HG03066 (cell line): Measurements from ENCODE around the gene SLC24A3.

Experiments used
- ATAC-seq: cut with Tn5 transposase; IDR thresholded peaks from one replicate; pipeline ENCODE4 v1.9.1; 2021; ENCODE audit warnings: low read depth; ENCODE audit not compliant: unreplicated experiment

SLC24A3 gene

DNA sequence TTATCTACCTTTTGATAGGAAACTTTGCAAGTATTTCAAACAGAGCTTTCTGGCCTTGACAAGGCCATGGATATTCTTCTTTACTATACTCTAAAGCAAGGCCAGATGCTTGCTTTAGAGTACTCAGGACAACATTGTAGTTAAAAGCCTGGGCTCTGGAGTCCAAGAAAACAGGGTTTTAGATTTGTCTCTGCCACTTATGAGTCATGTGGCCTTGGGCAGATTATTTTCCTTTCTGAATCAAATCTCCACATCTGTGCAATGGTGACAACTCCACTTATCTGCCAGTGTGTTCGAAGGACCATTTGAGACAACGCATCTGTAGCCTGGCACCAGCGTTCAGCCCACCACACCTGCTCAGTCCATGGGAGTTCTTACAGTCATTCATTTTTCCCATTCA is 279.7 kb downstream of the SLC24A3 start:
- ATAC-seq: no peak

DNA sequence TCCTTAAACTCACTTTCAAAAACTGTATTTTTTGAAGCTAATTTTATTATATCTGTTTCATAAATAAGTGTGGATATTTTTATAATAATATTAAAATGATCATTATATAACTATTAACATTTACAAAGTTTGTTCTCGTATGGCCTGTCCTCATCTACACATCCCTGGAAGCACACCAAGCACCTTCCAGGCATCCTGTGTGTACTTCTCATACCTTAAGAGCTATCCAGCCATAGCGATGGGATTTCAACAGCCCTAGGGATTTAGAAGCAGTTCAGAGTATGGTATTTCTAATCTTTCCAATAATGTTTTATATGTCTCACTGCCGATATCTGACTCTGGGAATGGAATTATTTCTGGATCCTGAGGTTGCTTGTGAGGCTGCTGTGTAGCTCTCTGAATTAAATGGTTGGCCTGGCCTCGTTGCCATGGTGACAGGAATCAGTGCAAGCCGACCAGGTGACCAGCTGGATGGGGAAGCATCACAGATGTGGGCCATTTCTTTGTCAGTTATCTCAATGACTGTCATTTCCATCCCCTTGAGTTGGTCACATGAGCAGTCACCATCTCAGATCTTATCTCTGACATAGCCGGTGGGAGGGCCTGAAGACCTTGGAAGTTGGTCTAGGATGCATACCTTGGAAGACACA is 280.4 kb downstream of the SLC24A3 start:
- ATAC-seq: no peak

DNA sequence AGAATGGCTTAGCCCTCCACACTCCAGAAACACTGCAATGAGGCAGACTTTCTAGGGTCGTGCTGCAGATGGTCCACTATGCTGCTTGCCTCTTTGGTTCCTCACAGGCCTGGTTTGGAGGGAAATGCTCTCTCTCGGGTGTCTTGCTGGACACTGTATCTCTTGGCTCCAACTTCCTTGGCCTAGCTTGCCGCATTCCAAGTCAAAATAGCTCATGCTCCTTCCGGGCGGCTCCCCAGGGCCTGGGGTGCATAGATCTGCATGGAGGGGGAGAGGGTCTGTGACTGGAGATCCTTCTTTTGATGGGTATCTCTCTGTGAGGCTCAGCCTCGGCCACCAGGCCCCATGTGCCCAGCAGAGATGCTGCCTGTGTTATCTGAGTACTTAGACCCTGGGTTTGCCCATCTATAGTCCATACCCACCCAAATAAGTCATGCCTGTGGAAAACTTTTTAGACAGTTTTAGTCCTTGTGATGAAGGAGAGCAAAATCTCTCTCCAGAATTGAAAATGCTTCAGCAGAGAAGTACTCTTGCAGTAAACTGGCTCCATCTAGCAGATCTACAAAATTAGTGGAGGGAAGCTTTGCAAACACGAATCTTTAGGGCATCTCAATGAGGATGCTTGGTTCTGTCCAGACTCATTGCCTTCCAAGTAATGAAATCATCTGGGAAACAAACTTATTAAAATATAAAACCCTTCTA is 281.5 kb downstream of the SLC24A3 start:
- no peak for ATAC-seq

DNA sequence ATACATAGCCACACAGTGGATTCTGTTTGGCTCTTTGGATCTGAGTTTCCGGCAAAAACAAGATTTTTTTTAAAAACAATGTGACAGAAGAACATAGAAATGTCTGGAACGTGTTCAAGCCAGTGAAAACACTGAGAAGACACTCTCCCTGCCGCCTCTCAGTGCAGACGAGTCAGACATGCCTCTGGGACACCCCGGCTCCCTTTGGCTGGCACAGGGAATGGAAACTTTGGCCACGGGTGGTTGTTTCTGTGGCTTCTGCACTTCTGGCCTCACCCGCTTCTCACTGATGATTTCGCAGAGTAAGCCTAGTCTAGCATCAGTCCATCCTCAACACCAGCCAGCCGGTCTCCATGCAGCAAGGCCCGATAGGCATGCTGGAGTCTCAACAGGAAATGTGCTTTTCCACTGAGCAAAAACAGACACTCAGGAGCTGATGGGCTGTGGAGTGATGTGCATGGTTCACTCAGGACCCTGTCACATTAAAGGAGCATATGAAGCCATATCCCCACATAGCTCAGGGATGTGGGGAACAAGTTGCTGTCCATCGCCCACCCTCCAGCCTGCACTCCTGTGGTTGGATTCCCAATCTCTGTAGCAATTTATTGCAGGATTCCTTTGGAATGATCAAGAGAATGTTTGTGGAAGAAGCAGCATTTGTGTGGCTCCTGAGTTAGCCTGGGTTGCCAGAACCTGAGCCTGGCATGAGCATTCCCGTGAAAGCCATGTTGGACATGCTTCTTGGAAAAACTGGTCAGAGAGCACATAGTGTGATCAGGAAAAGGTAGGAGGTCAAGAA is 283.7 kb downstream of the SLC24A3 start:
- ATAC-seq: no peak

DNA sequence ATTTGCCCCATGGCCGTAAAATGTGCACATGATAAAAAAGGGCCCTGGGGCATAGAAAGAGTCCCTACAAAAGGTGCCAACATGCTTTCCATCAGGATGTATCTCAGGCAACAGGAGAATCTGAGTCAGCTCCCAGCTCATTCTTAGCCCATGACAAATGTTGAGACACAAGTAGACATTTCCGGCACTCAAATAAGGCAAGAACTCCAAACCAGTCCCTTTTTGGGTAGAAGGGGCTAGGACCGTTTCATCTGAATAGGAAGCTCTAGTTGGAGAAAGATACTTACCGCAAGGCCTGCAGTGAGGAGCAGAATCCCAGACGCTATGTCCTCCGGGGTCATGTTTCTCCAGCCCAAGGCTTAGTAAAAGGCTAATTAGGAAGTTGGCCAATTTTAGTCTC is 284.6 kb downstream of the SLC24A3 start:
- ATAC-seq: no peak

DNA sequence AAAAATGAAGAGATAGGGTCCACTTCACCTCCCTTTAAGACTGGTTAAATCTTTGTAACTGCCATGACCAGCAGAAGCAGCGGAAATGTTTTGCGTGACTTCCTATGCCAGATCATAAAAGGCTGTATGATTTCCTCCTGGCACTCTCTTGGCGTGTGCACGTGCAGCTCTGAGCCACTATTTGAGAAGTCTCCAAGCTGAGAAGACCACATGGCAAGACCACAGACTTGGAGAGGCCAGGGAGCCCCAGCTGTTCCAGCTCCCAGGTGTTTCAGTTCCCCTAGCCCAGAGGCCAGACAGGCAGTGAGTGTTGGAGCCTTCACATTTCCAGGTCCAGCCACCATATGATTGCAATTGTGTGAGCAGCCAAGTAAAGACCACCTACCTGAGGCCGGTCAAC is 286.3 kb downstream of the SLC24A3 start:
- ATAC-seq: no peak

DNA sequence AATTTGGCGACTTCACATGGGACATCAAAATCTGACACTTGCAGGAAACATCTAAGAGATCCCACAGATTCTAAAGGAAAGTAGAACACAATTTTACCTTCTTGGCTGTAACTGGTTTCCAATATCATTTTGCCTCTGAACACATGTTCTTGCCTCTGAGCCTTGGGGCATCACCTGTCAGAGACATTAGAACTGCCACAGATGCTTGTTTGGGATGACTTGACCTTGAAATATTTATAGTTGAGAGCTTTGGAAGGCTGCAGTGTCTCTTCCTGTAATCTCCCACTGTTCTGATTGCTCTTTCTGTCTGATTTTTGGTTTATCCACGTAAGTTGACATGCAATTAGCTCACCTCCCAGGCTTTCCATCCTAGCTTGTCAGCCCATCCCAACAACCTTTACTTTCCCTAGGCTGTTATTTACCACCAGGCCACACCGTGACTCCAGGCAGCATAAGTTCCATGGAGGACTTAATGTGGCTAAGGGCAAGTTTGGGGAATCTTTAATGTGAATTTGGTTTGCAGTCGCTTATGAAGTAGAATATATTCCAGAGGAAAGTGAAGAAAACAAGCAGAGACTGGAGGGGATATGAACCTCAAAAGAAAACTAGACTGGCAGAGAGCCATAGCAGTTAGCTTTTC is 289.2 kb downstream of the SLC24A3 start:
- ATAC-seq: no peak

DNA sequence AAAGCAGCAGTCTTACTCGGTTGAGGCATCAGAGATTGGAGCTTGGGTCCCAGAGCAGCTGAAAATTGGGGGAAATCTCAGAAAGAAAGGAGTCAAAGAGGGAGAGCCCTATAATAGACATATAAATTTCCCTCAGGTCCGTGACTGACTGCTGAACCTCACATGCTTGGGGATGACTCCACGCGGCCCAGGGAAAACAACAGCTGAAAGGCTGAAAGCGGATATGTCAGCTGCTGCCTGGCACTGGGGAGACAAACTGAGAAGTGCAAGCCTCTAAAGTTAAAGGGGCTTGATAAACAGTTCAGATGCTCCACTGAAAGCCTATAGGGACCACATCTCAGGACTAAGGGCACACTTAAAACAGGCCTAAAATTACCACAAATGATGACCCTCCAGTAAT is 289.7 kb downstream of the SLC24A3 start:
- ATAC-seq: no peak

DNA sequence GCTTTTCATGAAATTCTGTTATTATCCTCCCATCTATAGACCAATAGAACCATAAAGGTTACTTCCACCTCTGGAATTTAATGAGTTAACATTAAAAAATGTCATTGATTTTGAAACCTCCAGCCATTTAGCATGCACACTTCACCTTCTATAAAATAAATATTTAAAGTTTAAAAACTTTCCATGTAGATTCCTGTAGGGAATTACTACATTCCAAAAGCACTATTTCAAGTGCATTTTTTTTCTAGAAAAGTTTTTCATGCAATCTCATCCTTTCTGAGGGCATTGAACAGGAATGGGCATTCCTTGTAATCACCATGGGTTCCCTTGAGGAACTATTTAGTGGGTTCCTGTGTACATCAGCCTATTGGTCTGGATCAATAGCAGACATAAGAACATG is 291.8 kb downstream of the SLC24A3 start:
- no peak for ATAC-seq

DNA sequence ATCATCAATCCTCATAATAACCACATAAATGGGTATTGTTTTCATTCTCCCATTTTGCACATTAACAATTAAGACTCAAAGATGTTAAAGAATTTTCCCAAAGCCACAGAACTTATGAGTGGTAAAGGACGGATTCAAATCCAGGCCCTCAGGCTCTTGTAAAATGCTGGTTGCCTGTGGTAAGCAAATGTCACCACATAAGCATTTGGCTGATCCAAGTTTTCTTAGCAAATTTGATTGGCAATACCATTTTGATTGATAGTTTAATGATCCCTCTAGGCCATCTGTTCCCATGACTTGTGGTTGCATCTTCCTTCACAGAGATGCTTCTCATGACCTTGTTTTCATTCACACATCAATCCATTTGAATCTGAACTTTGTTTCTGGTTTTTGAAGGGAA is 293.6 kb downstream of the SLC24A3 start:
- ATAC-seq: no peak

DNA sequence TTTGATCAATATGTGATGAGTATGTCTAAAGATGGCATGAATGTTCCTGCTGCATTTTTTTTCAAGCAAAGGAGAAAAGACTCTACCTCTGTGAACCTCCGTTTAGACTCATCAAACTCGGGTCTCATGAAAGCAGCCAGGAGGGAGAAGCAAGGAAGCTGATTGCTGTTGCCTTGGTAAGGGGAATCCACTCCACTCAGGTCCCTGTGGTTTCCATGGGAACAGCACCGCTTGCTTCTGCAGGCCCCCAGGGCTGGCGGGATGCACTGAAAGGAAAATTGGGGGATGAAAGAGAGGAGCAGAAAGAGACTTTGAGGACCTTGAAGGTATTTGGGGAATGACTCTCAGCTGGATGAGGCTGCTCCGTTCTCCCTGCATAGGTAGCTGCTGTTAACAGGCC is 296.0 kb downstream of the SLC24A3 start:
- no peak for ATAC-seq

DNA sequence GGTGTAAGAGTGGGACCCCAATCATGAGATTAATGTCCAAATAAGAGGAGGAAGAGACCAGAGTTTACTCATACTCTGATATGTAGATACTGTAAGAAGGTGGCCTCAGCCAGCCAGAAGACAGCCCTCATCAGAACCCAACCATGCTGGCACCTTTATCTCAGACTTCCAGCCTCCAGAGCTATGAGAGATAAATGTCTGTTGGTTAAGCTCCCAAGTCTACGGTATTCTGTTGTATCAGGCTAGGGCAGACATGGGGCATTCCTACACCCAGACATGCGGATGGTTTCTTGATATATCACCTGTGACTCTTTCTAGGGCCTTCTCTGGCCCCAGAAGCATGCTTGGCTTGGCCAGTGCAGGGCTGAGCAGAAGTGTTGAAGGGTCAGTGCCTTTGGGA is 298.2 kb downstream of the SLC24A3 start:
- ATAC-seq: no peak

DNA sequence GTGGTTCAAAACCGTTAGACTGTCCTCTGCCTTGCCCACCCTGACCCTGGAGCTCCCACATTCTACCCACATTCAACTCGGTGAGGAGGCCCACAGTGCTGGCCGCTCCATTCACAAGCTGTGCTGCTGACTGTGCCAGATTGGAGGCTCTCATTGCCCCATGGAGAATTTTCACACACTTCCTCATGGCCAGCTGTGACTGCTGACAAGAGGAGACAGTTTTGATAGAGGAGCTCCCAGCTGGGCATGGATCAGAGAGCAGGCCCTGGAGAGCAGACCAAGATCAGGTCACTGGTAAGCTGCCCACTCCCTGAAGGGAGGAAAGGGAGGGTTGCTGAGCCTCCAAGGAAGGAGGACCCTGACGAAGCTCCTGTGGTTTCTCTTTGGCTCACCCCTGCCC is 299.5 kb downstream of the SLC24A3 start:
- ATAC-seq: no peak

DNA sequence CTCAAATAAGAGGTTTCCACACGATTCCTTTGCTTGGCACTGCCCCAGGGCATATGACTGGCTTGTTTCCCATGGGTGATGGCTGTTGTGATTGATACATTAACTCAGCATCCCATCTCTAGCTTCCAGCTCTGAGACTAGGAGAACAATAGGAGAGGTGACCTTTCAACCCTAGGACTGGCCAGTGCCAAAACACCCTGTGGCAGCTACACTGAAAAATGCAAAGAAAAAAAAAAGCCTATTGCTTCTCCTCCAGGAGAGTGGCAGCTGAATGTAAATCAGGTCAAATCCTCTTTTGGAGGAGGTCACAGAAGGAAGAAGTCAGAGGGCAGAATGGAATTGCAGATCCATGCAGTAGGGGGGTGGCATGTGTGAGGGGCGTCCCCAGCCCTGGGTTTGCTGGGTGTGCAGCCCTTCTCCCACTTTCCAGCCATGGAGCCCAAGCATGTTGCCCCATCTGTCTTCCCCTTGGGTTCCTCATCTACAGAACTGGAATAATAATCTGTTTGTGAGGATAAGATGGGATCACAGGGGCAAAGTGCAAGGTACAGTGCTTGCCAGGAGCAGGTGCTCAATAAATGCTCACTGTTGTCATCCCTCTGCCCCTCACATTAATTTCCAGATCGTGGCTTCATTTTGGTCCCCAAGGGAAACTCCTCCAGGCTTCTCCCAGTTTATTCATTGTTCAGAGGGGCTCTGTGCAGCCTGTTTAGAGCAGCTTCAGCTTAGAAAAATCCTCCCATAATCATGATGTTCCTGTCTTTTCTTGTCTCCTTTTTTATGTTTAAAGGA is 300.6 kb downstream of the SLC24A3 start:
- no peak for ATAC-seq

DNA sequence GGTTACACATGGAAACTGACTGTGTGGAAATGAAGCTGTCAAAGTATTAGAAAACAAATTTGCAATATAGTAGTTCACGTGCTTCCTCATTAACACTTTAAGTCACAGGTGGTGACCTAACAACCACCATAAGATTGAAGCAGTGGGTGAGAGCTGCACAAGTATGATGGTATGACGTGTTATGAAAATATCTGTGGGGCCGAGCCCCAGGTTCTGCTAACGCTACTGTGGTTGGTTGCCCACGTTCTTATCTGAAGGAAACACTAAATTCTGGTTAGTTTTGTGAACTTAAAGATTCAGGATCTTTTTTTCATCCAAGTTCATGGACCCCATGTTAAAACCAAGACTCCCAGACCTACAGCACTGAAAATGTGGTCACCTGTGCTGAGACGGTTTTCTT is 302.6 kb downstream of the SLC24A3 start:
- no peak for ATAC-seq

DNA sequence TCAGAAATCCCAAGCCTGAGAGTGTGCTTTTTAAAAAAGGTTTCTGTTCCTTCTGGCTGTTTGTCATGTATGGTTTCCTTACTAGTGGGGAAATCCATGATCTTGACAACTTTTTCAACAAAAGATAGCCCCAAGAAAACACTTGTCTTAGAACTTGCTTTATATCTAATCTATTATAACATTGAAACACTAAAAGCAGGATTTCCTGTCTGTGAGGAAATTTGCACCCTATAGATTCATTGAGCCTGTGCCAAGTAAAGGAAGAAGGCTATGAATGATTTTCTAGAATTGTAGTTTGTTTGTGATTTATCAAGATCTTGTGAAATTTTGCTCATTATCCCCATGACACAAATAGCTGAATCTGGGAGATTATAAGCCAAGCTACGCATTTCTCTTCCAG is 307.0 kb downstream of the SLC24A3 start:
- no peak for ATAC-seq

DNA sequence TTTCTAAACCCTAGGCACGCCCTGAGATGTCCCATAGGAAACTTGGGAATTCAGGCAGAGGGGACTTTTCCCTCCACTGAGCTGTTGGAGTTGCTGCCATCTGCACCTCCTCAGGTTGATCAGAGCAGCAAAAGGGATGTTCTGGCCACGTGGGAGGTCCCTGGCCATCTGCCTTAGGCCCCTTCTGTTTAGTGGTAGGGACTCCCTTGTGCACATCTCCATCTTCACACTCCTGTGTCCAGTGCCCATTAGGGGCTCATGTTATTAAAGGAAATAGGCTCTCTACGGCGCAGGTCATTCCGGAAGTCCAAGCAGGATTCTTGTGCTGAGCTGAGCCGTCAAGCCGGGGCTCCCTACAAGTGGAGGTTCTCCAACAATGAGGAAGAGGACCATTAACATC is 307.8 kb downstream of the SLC24A3 start:
- no peak for ATAC-seq

DNA sequence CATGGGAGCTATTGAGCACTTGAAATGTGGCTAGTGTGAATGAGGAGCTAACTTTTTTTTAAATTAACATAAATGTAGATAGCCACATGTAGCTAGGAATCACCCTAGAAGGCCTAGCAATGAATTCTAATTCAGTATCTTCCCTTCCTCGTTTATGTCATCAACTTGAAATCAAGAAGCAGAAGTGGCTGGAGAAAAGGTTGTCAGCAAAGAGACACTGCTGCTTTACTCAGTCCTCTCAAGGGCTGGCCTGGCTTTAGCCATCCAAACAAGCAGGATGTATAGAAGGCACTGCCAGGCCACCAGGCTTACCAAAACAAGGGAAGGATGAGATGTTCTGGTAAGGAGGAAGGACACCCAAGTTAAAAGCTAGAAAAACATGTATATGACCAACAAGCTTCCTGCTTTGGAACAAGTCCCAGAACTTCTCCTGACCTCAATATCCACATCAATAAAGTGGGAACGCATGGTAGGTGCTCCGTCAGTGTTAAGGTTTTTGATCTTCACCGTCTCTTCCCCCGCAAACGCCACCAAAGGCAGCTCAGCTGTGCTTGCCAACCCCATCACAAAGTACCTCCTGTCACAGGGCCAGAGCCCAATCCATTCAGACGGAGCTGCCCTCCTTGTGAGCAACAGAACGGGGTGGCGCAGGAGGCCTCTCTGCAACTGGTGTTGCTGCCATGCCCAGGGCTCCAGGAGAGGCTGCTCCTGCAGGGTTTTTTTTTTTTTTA is 309.8 kb downstream of the SLC24A3 start:
- ATAC-seq: no peak

DNA sequence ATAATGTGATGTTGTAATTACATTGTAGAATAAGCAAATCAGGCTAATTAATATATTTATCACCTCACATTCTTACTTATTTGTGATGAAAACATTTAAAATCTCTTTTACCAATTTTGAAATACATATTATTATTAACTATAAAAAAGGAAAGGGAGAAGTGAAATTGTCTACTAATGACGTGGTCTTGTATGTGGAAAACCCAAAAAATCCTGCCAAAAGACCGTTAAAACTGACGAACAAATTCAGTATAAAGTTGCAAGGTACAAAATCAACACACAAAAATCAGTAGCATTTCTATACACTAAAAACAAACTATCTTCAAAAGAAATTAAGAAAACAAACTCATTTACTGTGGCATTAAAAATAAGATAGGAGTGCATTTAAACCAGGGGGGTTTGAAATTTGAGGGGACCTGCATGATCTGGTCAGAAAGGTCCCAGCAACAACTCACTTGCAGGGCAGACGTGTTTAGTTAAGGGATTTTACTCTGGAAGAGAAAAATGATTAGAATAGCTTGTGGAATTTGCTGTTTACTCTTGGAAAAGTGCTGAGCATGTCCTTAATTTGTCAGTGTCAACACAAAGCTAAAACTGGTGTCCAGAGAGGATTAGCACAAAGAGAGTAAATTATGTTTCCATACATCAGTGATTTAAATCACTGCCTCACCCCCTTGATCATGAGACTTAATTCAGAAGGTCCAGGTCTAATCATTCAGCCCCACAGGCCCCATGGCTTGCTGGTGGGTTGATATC is 310.6 kb downstream of the SLC24A3 start:
- no peak for ATAC-seq
